NK-92 (cell line): Measurements from ENCODE around the gene FRMPD2.
"Not testable (repeated sequence)": the region's sequence is repeated elsewhere in the genome, so short reads cannot be mapped to it uniquely, and the experiment has no call there.

Experiments
- DNase-seq: peaks from one replicate; lab custom pipeline; 2025; ENCODE audit not compliant: unreplicated experiment; lab: John Stamatoyannopoulos, UW

FRMPD2 gene

GRCh38 chr10:48253970-48254657 is 20.4 kb downstream of the FRMPD2 start:
- no peak for DNase-seq

- no peak for DNase-seq
These were observed 22.2 kb downstream of the FRMPD2 start for GRCh38 chr10:48252354-48252650.

GRCh38 chr10:48251525-48252353 is 22.8 kb downstream of the FRMPD2 start:
- DNase-seq = no peak

- no peak for DNase-seq
These were observed 23.4 kb downstream of the FRMPD2 start for GRCh38 chr10:48251152-48251524.

GRCh38 chr10:48249763-48250351 is 24.6 kb downstream of the FRMPD2 start:
- no peak for DNase-seq

GRCh38 chr10:48249004-48249762 is 25.3 kb downstream of the FRMPD2 start:
- no peak for DNase-seq

GRCh38 chr10:48248462-48248861 is 26.0 kb downstream of the FRMPD2 start:
- no peak for DNase-seq

GRCh38 chr10:48247680-48248079 is 26.8 kb downstream of the FRMPD2 start:
- DNase-seq = no peak

GRCh38 chr10:48246501-48246900 is 28.0 kb downstream of the FRMPD2 start:
- no peak for DNase-seq

GRCh38 chr10:48245977-48246376 is 28.5 kb downstream of the FRMPD2 start:
- DNase-seq = no peak

- DNase-seq = not testable (repeated sequence)
These were observed 30.6 kb downstream of the FRMPD2 start for GRCh38 chr10:48243921-48244320.

- no peak for DNase-seq
These were observed 31.0 kb downstream of the FRMPD2 start for GRCh38 chr10:48243487-48243886.

- DNase-seq = no peak
These were observed 32.2 kb downstream of the FRMPD2 start for GRCh38 chr10:48242171-48242904.

GRCh38 chr10:48241332-48241731 is 33.2 kb downstream of the FRMPD2 start:
- DNase-seq = no peak

- DNase-seq = no peak
These were observed 34.3 kb downstream of the FRMPD2 start for GRCh38 chr10:48240196-48240595.

GRCh38 chr10:48239618-48240017 is 34.9 kb downstream of the FRMPD2 start:
- no peak for DNase-seq

- no peak for DNase-seq
These were observed 35.5 kb downstream of the FRMPD2 start for GRCh38 chr10:48238826-48239520.

- no peak for DNase-seq
These were observed 36.9 kb downstream of the FRMPD2 start for GRCh38 chr10:48237259-48238250.

GRCh38 chr10:48236199-48236621 is 38.3 kb downstream of the FRMPD2 start:
- DNase-seq = no peak
